COR-L47 (cell line): Measurements from ENCODE around the gene MRTO4.
"Not testable (repeated sequence)": the region's sequence is repeated elsewhere in the genome, so short reads cannot be mapped to it uniquely, and the experiment has no call there.

Experiments used
- DNase-seq: peaks from one replicate; lab custom pipeline; 2025; lab: John Stamatoyannopoulos, UW

MRTO4 gene

GRCh38 chr1:19222979-19223824 is 28.4 kb upstream of the MRTO4 start:
- DNase-seq: no peak

GRCh38 chr1:19229229-19229628 is 22.4 kb upstream of the MRTO4 start:
- no peak for DNase-seq

DNA sequence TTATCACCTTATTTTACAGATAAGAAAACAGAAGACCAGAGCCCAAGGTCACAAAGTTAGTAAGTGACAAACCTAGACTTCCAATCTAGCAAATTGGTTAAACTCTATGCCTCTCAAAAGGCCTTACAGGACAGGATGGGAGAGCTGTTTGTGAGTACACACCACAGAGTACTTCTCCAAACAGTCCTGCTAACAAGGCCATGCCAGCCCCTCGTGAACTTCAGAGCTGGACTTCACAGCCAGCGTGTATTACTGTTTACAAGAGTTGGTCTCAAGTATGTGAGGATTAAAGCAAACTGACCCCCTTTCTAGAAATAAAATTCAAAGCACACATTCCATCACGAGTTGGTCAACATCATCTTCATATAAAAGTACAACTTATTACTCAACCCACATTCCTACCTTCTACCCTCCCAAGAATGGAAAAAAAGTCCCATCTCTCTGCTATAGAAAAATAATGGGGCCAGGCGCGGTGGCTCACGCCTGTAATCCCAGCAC is 21.7 kb upstream of the MRTO4 start:
- DNase-seq: no peak

GRCh38 chr1:19231736-19232523 is 19.7 kb upstream of the MRTO4 start:
- not testable (repeated sequence) for DNase-seq

GRCh38 chr1:19232524-19232846 is 19.1 kb upstream of the MRTO4 start:
- no peak for DNase-seq

DNA sequence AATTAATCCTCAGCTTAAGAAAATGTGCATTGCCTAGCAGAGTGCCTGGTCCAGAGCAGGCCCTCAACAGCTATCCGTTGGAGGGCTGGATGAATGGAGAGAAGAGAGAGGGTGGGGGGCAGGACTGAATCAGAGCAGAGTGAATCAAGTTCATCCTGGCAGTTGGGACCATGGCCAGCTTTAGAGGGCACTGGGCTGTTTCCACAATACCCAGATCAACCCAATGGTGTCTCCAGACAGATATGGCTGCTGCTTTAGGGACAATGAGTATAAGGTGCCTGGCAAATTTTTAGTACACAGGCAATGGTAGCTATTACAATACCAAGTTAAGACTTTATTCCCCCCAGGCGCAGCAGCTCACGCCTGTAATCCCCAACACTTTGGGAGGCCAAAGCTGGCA is 17.4 kb upstream of the MRTO4 start:
- DNase-seq: no peak

DNA sequence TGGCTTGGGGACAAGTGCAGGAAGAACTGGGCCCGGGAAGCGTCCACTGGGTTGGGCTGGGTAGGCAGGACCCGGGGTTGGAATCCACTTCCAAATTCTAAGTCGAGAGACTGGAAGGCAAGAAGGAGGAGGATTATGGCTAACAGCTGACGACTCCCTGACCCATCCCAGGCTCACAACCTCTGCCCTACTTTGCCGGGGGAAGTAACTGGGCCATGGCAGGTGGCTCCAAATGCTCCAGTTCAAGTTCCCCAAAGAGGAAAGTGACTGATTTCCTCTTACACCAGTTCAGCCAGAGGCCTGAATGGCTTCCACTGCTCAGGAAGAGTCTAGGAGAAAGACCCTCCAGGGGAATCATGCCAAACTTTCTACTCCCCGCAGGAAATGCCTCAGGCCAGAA is 11.7 kb upstream of the MRTO4 start:
- DNase-seq: no peak

GRCh38 chr1:19240673-19241538 is 10.7 kb upstream of the MRTO4 start:
- no peak for DNase-seq

DNA sequence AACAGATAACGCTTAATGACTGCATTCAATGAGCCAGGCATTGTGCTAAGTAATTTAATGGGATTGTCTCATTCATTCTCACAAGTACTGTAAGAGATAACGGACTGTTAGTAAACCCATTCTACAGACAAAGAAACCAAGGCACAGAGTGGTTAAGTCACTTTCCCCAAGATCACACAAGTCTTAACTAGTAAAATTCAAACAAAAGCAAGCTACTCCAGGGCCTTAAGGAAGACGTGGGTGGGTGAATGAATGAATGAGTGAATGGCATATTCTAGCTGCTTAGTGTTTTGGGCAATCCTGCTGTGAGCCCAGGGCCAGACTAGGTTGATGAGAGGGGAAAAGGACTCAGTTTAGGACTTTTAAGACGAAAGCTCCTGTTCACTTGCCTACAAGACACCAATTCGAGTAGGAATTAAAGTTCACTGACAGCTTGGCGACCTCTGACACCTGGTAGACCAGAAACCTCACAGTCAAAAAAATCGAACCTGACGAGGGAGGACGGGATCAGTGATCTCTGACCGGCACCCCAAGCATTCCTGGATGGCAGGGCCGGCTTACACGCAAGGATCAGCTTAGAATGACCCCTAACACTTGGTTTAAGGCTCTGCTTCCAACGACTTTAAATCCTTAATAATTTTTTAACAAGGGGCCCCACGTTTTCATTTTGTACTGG is 838 bp upstream of the MRTO4 start:
- no peak for DNase-seq

DNA sequence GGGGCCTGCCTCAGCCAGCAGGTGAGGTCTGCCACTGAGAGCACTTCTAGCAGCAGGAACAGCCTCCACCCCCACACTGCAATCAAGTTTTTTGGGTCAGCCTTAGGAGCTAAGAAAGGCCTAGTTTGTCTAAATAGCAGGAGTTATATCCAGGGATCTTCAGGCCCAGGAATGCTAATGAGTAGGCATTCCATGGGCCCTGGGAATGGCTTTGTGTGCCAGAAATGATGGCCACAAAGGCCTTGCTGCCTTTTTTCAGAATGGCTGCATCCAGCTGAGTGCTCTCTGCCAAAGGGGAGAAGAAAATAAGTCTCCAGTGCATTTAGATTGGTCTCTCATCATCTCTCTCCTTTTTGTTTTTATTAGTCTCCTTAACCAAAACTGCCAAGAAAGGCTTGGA is 2.8 kb downstream of the MRTO4 start:
- DNase-seq: no peak

DNA sequence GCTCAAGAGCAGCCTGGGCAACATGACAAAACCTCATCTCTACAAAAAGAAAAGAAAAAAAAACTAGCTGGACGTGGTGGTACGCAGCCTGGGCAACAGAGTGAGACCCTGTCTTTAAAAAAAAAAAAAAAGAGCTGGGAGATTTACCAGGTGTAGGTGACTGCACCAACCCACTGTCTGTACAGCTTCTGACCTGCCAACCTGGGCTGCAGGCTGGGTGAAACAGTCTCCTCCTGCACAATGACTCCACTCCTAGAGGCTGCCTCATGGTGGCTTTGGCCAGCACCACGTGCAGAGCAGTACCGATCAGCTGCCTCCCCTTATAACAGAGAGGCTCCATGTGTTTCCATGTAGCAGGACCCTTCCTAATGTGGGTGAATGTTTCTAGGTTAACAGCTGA is 3.7 kb downstream of the MRTO4 start:
- no peak for DNase-seq

- DNase-seq: not testable (repeated sequence)
These were observed 4.7 kb downstream of the MRTO4 start for GRCh38 chr1:19256301-19256700.

GRCh38 chr1:19257178-19257914 is 5.7 kb downstream of the MRTO4 start:
- DNase-seq: no peak

DNA sequence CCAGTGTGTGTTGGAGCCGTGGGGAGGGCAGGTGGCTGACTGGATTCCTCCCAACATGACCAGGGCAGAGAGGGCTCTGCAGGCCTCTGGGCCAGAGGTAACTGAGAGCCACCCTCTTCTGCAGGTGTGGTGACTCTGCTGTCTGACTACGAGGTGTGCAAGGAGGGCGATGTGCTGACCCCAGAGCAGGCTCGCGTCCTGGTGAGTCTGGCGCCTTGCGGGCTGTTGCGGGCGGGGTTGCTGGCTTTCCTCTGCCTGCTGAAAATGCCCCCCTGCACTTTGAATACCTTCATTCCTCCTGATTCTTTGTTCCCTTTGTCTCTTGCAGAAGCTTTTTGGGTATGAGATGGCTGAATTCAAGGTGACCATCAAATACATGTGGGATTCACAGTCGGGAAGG is 6.7 kb downstream of the MRTO4 start:
- DNase-seq: no peak

DNA sequence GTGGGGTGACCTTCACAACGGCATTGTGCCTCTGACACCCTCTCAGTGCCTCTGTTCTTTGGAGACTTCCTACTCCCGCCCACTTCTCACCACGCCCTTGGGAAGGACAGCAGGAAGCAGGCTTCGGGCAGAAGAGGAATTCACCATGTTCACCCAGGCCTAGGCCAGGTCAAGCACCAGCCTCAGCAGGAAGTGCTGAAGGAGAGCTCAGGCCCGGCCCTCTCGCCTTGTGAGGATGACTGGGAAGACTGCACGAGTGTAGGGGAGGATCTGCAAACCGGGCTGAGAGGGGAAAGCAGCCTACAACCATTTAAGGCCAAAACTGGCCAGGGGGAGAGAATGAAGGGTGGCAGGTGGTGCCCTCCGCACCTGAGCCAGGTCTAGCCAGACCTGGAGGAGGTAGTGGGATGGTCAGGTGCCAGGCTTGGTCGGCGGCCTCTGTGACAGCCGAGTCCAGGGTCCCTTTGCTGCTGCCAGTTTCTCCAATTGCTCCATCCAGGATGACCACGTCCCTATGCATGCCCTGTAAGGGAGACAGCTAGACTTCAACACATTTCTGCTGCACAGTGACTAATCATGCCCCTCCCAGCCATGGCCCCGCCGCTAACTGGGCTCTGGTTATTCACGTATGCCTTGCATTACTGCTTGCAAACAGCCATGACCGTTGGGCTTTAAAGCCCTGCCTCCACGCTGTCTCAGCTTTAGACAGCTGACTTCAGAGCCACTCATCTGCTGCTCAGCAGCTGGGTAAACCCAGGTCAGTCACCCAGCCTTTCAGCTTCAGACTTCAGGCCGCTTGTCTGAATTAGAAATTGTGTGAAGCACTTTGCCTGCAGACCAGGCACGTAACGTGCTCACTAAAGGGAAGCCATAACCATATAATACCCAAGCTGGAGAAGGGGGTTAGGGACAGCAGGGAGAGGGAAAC is 8.9 kb downstream of the MRTO4 start:
- no peak for DNase-seq

DNA sequence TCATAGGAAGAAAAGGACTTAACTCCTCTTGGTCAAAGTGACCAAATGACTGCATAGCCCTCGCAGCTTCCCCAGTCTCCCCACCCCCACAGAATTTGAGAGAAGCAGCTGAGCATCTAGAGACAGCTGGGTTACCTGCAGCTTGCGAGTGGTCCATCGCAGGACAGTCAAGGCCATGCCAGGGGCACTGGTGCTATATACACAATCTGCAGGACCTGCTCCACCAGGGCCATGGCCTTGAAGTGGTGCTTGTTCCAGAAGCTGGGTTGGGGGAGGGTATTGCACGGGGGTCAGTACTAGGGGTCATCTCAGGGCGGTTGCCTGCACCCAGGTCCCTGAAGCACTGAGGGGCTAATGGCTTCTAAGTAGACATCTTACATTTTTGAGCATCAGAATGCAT is 10.4 kb downstream of the MRTO4 start:
- DNase-seq: no peak

GRCh38 chr1:19262744-19263143 is 11.1 kb downstream of the MRTO4 start:
- no peak for DNase-seq

- no peak for DNase-seq
These were observed 16.8 kb downstream of the MRTO4 start for GRCh38 chr1:19268445-19268844.

- not testable (repeated sequence) for DNase-seq
These were observed 18.1 kb downstream of the MRTO4 start for GRCh38 chr1:19269427-19270342.
